GF-D8 (cell line): Measurements from ENCODE around the gene IFNGR1.

ENCODE experiments used
- DNase-seq: peaks from one replicate; lab custom pipeline; 2025; lab: John Stamatoyannopoulos, UW

Gene IFNGR1

GRCh38 chr6:137149035-137149393 is 70.2 kb downstream of the IFNGR1 start:
- DNase-seq: no peak

GRCh38 chr6:137148306-137149034 is 70.7 kb downstream of the IFNGR1 start:
- peak; percentile 17 for DNase-seq
